HG03280 (cell line): ENCODE data around the gene THRB.
"Not testable (repeated sequence)": the region's sequence is repeated elsewhere in the genome, so short reads cannot be mapped to it uniquely, and the experiment has no call there.

ENCODE experiments used
- ATAC-seq: cut with Tn5 transposase; IDR thresholded peaks from one replicate; pipeline ENCODE4 v1.9.1; 2021; ENCODE audit warnings: mild to moderate bottlenecking, moderate library complexity; ENCODE audit not compliant: unreplicated experiment

The THRB gene

GRCh38 chr3:24410860-24411259 lies 83.8 kb downstream of the THRB start:
- ATAC-seq: no peak

- ATAC-seq: no peak
Observed at GRCh38 chr3:24407980-24408680, 86.5 kb downstream of the THRB start.

- no peak for ATAC-seq
Observed at GRCh38 chr3:24406900-24407299, 87.8 kb downstream of the THRB start.

GRCh38 chr3:24405057-24405456 lies 89.6 kb downstream of the THRB start:
- ATAC-seq: no peak

- ATAC-seq: no peak
Observed at GRCh38 chr3:24401811-24402185, 92.9 kb downstream of the THRB start.

- no peak for ATAC-seq
Observed at GRCh38 chr3:24401090-24401810, 93.4 kb downstream of the THRB start.

- ATAC-seq: no peak
Observed at GRCh38 chr3:24400450-24400849, 94.2 kb downstream of the THRB start.

- no peak for ATAC-seq
Observed at GRCh38 chr3:24400015-24400414, 94.6 kb downstream of the THRB start.

GRCh38 chr3:24399614-24400013 lies 95.0 kb downstream of the THRB start:
- ATAC-seq: no peak

GRCh38 chr3:24398712-24399111 lies 95.9 kb downstream of the THRB start:
- ATAC-seq: not testable (repeated sequence)

- ATAC-seq: no peak
Observed at GRCh38 chr3:24396338-24396737, 98.3 kb downstream of the THRB start.

GRCh38 chr3:24394754-24395153 lies 99.9 kb downstream of the THRB start:
- ATAC-seq: no peak

GRCh38 chr3:24393316-24393715 lies 101.3 kb downstream of the THRB start:
- ATAC-seq: no peak

GRCh38 chr3:24390169-24391130 lies 104.2 kb downstream of the THRB start:
- no peak for ATAC-seq

GRCh38 chr3:24389108-24390090 lies 105.3 kb downstream of the THRB start:
- no peak for ATAC-seq

GRCh38 chr3:24388611-24389010 lies 106.0 kb downstream of the THRB start:
- ATAC-seq: no peak

- ATAC-seq: no peak
Observed at GRCh38 chr3:24388159-24388558, 106.5 kb downstream of the THRB start.

- ATAC-seq: no peak
Observed at GRCh38 chr3:24387493-24387892, 107.2 kb downstream of the THRB start.

- no peak for ATAC-seq
Observed at GRCh38 chr3:24387000-24387399, 107.7 kb downstream of the THRB start.

GRCh38 chr3:24386458-24386857 lies 108.2 kb downstream of the THRB start:
- ATAC-seq: no peak
